NCI-H2107 (cell line): ENCODE results near the gene CLK3.
"Not testable (repeated sequence)": the region's sequence is repeated elsewhere in the genome, so short reads cannot be mapped to it uniquely, and the experiment has no call there.

Experiments
- DNase-seq: peaks from one replicate; lab custom pipeline; 2025; lab: John Stamatoyannopoulos, UW

CLK3 gene

DNA sequence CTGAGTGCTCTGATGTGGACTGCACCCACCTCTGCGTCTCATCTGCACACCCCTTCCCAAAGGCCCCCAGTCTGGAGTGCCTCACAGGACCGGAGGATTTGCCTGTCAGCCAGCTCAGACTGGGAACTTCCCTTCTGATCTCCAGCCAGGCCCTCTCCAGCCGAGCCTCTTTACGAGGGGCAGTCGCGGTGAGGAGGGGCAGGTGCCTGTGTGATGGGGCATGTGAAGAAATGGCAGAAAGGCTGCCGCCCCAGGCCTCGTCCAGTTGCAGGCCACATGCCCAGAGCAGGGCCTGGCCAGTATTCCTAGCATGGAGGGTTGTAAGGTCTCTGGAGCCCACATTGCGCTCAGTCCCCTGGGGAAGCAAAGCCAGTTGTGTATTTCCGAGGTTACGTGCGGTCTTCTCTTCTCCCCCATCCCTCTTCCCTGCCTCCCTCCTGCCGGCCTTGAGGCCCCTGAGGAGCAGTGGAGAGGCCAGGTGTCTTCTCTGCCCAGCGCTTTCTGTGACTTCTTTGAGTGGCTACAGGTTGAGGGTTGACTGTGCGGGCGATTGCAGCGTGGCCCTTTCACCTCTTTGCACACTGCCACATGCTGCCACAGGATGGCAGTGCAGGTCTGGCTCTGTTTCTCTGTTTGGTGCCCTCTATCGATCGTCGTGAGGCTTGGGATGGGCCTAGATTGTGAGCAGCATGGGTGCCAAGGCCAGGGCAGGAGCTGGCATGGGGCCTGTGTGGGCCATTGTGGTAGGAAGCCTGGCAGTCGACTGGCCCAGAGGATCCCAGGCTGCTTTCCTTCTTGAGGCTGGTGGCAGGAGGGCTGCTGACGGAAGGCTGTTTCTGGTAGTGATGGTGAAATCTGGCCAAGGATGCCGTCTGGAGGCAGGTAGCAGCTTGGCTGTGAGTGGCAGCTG is 5.3 kb downstream of the CLK3 start:
- peak; percentile 26 for DNase-seq

DNA sequence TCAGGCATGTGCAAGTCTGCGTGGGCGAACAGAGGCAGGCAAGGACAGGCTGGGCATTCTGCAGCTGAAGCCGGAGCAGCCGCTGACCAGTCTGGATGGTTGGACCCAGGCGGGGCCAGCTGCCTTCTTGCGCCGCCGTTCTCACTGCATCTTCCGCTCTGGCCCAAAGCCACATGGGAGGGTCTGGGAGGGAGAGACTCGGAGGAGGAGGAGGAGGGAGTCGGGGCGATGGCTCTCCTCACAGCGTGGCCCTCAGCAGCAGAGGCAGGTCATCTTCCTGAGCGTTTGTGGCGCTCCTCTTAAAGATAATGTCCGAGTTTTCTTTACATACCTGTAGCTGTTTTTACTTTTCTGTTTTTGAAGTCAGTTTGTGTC is 5.9 kb downstream of the CLK3 start:
- no peak for DNase-seq

DNA sequence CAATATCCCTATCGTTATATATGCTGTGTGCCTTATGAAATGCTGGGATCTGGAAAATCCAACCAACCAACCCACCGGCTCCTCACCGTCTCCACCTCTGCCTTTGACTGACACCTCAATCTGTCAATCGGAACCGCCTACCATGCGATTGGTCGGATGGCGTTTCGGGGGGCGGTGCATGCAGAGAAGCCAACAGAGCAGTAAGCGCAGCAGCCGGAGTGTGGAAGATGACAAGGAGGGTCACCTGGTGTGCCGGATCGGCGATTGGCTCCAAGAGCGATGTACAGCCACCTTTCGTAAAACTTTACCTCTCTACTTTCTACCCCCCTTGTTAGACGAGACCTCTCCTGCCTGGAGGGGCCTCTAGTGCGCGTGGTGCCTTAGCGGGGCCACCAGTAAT is 6.3 kb downstream of the CLK3 start:
- DNase-seq = no peak

DNA sequence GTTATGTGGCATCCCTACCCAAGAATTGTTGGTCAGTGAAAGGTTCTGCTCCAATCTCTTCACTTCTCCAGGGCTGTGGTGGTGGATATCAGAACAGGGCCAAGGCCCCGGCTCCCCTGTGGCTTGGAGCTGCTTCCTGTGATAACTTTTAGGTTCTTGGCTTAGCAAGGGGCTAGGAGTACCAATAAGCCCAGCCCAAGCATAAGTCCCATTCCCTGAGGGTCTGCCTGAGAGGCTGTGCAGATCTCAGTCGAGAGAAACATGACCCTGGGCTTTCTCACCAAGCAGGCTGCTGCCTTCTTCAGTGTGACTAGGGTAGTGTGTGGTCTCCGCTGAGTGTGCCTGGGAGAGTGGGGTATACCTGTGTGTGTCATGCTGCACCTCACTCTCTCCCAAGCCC is 7.1 kb downstream of the CLK3 start:
- DNase-seq = no peak

DNA sequence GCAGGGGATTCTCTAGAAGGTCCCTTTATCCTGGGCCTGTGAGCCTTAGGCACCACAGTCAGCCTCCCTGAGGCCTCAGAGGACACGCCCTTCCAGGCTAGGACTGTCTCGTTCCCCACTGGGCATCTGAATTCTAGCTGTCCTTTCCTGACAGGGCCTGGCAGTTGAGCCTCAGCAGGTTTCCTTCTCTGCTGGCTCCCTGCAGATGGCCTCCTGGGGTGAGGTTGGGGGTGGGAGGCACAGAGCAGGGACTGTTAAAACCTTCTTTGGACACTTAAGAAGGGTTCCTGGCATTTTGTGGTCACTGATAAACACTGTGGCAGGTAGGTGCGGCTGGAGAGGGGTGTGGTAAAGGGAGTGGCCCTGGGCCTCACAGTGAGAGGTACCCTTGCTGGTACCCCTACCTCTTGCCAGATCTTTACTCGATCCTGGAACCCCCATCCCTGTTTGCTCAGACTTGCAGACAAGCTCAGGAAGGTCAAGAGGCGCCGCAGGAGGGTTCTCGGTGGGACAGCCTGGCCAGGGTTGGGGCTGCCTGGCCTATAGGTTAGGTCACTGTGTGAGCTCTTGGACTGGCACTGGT is 8.5 kb downstream of the CLK3 start:
- DNase-seq = no peak

DNA sequence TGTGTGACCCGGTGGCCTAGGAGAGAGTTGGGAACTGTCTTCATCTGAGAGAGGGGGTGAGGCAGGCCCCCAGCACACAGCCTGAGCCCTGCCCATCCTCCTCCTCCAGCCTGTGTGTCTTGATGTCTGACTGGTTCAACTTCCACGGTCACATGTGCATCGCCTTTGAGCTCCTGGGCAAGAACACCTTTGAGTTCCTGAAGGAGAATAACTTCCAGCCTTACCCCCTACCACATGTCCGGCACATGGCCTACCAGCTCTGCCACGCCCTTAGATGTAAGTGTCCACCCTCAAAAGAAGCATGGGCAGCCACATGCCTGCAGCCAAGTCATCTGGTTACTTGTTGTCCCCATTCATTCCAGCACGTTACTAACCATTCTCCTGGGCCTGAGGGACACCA is 10.1 kb downstream of the CLK3 start:
- DNase-seq = no peak

DNA sequence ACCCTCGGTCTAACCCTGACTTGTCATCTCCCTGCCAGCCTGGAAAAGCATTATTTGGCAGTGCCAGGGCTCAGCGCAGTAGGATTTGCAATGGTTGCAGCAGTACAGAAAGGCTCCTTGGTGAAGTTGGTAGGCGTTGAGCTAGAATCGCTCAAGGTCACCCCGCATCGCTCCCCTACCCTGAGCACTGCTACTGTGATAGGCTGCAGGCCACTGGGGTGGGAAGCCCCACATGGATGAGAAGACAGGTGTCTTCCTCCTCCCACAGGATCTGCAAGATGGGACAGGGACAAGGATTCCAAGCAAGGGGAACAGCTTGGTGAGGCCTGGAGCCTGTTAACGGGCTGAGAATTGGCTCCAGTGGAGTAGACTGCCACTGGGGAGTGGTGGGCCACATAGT is 10.7 kb downstream of the CLK3 start:
- no peak for DNase-seq

DNA sequence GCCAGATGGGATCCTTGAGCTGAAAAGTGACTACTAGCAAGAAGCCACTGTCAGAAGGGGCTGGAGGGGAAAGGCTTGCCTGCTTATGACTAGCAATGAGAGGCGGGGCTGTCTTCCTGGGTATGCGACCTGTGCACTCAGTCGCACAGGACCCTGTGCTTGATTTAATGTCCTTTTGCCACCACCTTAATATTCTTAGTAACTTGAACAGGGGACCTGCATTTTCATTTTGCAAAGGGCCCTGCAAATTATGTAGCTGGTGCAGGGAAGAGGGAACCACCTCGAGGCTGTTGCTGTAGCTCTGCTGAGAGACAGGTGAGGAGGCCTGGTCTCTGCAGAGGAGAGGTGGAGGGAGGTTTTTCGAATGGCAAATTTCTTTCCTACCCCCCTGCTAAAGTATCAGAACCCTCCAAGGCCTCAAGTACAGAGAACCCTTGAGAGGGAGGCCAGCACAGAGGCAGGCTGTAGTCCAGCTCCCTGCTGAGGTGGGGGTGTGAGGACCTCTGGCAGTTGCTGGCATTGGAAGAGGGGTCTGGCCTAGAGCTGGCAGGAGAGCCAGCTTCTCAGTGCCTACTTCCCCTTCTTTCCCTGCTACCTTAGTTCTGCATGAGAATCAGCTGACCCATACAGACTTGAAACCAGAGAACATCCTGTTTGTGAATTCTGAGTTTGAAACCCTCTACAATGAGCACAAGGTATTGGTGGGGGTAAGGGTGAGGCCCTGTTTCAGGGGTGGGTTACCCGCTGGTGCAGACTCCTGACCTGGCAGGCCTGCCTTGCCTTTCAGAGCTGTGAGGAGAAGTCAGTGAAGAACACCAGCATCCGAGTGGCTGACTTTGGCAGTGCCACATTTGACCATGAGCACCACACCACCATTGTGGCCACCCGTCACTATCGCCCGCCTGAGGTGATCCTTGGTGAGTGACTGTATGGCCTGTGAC is 11.4 kb downstream of the CLK3 start:
- no peak for DNase-seq

DNA sequence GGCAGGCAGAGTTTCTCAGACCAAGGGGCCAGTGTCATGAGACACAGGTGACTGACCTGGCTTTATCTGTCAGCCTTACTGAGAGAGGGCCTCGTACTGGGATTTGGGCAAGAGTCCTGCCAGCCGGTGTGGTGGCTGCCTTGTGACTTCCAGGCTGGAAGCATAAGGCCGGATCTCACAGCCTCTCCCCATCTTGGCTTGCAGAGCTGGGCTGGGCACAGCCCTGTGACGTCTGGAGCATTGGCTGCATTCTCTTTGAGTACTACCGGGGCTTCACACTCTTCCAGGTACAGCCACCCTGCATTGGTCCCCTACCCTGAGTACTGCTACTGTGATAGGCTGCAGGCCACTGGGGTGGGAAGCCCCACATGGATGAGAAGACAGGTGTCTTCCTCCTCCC is 12.1 kb downstream of the CLK3 start:
- no peak for DNase-seq

DNA sequence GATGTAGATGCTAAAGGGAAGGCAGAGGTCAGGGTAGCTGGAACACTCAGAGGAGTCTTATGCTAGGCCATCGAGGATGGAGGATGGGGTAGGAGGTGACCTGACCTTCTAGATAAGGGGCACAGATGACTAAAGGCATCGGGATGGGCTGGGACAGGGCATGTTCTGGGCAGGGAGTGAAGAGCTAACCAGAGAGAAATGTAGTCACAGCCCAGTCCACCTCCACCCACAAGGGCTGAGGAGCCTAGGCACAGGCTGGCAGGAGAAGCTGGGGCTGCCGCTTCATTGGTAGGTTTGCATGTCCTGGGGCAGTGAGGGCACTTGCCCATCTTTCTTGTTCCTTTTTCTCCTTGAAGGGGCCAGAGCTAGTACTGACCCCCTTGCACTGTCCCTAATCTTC is 12.6 kb downstream of the CLK3 start:
- DNase-seq = no peak

DNA sequence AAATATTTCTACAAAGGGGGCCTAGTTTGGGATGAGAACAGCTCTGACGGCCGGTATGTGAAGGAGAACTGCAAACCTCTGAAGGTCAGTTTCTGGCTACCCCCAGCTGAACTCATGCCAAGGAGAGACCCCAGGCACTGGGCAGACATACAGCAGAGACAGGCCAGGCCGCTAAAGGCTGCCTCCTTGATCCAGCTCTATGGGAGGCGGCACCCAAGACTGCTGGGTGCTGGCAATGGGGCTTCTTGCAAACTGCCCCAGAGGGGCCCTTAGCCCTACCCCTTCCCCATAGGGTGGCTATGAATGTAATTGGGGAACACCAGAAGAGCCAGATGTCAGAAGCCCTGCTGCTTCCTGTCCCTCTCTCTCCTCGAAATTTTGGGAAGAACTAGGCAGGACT is 13.3 kb downstream of the CLK3 start:
- no peak for DNase-seq

DNA sequence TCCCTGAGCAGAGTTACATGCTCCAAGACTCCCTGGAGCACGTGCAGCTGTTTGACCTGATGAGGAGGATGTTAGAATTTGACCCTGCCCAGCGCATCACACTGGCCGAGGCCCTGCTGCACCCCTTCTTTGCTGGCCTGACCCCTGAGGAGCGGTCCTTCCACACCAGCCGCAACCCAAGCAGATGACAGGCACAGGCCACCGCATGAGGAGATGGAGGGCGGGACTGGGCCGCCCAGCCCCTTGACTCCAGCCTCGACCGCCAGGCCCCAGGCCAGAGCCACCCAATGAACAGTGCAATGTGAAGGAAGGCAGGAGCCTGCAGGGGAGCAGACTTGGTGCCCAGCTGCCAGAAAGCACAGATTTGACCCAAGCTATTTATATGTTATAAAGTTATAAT is 14.1 kb downstream of the CLK3 start:
- not testable (repeated sequence) for DNase-seq

DNA sequence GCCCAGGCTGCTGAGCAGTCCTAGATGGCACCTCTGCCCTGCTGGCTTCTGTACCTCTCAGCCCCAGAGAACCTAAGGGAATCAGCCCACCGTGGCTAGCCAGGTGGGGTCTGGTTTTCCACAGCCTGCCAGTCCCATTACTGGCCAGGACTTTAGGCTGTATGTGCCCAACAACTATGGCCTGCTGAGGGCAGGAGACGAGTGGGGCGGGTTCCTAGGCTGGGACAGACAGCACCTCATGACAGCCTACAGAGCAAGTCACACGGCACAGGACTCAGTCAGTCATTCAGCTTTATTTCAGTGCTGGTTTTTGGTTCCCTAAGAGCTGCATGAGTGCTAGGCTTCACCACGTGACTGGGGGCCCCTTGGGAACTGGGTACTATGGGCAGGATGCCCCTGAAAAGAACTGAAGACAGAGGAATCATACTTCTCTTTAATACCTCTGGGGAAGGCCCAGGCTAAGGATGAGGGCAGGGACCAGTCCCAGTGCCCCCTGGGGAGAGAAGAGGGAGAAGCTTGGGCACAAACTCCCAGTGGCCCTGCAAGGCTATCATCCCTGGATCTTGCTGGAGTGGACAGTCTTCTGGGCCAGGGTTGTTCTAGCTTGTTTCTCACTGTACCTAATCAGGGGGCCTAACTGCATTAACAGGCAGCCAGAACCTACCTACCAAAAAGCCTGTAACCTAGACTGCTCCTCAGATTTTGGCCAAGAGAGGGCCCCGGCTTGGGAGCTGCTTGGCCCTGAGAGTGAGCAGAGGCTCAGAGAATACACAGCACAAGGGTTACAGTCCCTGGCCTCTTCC is 14.8 kb downstream of the CLK3 start:
- no peak for DNase-seq

DNA sequence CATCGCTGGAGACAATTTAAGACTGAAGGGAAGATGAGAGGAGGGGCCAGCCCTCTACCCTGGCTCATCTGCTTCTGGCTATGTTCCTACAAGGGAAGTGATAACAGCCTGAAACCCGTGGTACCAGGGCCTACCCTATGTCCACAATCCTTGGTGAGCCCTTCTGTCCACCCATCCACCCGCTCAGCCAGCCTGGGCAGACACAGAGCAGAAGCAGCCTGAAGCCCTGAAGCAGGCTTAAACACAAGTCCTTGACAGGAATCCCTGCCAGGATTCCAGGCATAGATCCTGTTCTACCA is 15.4 kb downstream of the CLK3 start:
- no peak for DNase-seq

DNA sequence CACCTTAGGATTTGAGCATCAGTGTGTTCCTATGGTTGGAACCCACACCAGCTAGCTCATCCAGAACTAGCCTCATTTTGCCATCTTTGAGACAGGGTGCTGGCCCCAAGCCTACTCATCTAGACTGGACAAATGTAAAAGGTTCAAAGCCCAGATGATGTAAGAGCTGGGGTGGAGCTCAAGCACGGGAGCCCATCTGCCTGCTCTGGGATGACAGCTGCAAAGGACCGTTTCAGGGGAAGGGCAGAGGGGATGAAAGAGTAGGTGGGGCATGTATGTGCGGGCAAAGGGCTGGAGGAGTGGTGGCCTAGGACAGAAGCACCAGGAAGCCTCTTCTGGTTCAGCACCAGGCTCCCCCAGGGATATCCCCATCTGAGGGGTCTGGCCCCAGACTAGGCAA is 15.8 kb downstream of the CLK3 start:
- DNase-seq = no peak

DNA sequence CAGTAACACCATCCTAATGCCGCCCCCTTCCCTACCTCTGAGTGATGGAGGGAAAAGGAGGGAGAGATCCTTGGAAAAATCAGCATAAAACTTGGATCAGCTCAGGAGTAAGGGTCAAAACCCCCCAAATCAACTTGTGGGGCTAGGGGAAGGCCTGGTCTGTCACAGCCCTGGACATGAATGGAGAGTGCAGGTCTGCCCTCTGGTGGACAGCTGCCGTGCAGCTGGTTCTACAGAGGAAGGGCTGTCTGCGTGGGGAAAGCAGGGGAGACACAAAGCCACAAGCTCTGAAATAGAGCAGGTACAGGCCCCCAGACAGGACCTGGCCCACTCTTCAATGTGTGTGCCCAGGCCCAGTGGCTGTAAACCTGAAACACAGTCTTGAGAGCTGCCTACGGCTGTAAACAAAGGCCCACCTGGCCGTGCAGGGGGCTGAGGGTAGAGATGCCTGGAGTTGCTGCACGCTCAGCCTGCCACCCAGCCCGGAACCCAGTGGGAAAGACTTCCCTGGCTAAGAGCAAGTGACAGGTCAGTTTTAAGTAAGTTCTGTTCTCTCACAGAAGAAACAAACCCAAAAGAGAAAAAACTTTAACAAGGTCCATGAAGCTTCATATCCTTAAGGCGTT is 16.4 kb downstream of the CLK3 start:
- DNase-seq = no peak

DNA sequence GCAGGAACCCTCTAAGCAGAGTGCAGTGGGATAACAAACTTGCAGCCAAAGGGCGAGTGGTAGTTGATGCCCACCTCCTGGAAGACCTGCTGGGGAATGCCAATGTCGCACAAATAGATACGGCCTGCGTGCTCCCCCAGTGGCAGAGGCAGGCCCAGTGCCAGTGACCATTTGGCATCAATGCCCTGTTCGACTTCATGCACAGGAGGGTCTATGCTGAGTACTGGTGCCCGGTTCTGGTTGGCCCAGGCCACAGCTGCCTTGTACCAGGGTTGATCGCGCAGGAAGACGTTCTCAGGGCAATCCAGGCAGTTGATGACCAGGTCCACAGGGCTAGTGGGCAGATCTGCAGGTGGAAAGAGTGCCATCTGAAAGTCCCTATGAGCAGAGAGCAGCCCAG is 17.0 kb downstream of the CLK3 start:
- no peak for DNase-seq

DNA sequence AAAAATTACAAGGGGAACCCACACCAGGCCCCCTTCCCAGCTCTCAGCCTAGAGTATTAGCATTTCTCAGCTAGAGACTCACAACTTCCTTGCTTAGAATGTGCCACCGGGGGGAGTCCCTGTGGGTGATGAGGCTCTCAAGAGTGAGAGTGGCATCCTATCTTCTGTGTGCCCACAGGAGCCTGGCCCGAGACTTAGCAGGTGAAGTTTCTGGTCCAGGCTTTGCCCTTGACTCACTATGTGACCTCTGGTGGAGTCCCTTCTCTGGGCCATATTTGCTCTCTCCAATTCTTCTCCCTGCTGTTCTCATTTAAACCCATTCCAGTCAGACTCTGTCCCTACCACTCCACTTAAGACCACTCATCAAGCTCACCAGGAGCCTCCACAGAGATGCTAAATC is 18.1 kb downstream of the CLK3 start:
- DNase-seq = no peak

DNA sequence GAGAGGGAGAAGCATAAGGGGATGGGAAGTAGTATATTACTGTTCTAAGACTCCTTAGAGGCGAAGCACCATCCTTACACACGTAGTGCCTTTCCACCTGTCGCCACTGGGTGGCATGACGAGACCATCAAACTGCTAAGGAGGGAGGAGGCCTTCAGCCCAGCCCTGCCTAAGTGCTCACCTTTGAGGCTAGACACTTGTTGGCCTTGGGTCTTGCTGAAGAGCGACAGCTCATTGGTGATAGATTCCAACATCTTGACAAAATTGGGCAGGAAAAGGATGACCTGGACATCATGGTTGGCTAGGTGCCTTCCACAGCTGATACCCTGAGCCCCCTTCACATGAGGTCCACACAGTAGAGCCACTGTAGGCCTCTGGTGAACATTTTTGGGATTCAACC is 19.6 kb downstream of the CLK3 start:
- DNase-seq = no peak

DNA sequence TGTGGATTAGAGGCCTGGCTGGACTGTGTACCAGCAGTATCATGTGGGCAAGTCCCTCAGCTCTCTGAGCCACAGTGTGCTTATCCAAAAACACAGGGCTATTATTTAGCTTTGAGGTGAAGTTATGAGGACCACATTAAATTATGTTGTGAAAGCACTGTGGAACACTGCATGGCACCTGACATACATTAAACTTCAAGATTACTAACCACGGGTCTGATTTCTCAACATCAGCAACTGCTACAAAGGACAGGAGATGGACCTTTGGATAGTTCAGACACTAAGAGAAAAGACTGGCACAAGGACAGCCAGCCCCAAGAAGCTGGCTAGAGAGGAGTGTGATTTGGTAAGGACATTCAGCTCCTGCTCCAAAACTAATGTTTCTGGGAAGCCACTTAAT is 21.3 kb downstream of the CLK3 start:
- no peak for DNase-seq

DNA sequence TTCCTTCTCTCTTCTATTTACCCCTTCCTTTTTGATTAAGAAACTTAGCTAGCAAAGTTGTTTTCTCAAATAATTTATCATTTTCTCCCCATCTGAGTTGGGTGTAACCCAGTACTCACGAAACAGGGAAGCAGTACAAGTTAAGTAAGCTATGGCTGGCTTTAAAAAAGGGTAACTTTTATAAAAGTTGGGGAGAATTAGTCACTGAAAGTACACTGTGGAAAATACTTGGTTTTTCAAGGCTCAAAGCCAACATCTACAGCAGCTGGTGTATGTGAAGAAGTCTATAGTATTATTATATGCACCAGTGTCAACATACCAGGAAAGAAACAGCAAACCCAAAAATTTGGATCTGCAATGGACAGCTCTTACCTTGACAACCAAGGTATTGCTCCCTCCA is 25.5 kb downstream of the CLK3 start:
- DNase-seq = no peak

DNA sequence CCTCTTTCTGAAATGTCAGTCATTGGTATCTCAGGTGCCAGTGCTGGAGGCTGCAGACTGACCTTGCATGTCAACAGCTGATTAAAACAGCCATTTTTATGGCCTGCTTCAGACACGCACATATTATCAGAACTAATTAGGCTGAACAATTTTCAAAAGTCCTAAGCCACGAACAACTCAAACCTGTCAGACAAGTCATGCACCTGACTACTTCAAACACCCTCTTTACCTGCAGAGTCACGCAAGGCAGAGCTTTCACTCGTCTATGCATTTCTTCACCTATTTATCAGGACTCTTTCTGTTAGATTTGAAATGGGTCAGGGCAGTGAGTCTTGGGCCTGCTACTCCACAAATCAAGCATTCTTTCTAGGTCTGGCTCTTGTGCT is 26.7 kb downstream of the CLK3 start:
- DNase-seq = no peak
